C4-2B (cell line): ENCODE data around the gene CCDC51.
A peak's percentile ranks its signal among the peaks of the same experiment; 100 is the strongest.

Experiments
- H3K27ac ChIP-seq: fragments of 450-650 bp; 2 replicates; pipeline ENCODE4 v1.5.1; 2017
- ZFX ChIP-seq: fragments of 450-650 bp; IDR thresholded peaks from 2 replicates; pipeline ENCODE4 v1.6.1; 2017
- TF ChIP-seq, protein P1 (sequence below): fragments of 450-650 bp; conservative IDR thresholded peaks from 2 replicates; pipeline ENCODE4 v1.5.1; 2017; ENCODE audit warnings: mild to moderate bottlenecking

CCDC51 gene

DNA sequence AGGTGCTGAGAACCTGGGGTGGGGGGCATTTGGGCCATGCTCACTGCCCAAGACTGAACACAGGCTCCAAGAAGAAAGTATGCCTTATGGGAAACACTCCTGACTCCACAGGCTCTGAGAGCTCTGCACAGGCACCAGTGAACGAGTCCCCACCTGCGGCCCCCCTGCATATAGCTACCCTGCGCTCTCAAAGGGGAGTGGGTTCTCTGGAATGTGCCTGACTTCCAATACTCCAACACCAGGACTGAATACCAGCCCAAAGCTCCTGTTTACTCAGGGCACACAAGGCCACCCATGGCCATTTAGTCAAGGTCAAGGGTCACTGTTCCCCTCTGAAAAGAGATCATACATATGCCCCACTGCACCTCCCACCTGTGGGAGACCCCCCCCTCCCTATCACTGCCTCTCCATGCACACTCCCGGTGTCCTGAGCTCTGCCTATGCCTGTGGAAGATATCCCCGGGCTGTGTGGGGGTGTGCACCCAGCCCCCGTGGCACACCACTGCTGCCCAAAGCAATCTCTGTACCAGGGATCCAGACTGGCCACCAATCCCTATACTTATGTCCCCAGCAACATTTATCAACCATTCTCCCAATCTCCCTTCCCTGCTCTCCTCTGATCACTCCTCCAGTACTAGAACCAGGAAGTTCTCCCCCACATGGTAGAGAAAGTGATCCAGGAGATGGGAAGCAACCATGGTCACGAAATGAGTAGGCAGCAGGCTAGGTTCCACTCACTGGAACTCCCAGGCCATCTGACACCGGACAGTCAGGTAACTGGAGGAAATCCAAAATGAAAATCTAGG, 8.5 kb downstream of the CCDC51 start:
- peak overlapping the region; percentile 88; the same call in 1 of the 2 replicates for H3K27ac ChIP-seq
- no peak for TF ChIP-seq ZFX
- TF ChIP-seq, protein P1, sequence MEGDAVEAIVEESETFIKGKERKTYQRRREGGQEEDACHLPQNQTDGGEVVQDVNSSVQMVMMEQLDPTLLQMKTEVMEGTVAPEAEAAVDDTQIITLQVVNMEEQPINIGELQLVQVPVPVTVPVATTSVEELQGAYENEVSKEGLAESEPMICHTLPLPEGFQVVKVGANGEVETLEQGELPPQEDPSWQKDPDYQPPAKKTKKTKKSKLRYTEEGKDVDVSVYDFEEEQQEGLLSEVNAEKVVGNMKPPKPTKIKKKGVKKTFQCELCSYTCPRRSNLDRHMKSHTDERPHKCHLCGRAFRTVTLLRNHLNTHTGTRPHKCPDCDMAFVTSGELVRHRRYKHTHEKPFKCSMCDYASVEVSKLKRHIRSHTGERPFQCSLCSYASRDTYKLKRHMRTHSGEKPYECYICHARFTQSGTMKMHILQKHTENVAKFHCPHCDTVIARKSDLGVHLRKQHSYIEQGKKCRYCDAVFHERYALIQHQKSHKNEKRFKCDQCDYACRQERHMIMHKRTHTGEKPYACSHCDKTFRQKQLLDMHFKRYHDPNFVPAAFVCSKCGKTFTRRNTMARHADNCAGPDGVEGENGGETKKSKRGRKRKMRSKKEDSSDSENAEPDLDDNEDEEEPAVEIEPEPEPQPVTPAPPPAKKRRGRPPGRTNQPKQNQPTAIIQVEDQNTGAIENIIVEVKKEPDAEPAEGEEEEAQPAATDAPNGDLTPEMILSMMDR = no peak

DNA sequence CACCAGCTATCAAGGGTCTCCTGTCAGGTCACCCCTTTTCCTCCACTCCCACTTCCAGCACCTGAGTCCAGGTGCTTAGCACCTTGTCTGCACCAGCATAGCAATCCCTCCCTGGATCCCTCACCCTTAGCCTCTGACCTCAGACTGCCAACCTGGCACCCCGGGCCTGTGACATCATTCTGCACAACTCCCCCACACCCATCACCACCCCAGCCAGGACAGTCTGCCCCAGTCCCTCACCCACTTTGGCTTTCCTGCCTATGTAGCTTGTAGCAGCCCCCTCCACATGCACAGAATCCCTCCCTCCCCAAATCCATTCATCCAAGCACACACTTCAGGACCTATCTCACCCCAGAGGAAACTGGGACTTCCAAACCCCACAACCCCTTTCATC, 9.2 kb downstream of the CCDC51 start:
- TF ChIP-seq ZFX = no peak
- H3K27ac ChIP-seq = peak overlapping the region; percentile 88

DNA sequence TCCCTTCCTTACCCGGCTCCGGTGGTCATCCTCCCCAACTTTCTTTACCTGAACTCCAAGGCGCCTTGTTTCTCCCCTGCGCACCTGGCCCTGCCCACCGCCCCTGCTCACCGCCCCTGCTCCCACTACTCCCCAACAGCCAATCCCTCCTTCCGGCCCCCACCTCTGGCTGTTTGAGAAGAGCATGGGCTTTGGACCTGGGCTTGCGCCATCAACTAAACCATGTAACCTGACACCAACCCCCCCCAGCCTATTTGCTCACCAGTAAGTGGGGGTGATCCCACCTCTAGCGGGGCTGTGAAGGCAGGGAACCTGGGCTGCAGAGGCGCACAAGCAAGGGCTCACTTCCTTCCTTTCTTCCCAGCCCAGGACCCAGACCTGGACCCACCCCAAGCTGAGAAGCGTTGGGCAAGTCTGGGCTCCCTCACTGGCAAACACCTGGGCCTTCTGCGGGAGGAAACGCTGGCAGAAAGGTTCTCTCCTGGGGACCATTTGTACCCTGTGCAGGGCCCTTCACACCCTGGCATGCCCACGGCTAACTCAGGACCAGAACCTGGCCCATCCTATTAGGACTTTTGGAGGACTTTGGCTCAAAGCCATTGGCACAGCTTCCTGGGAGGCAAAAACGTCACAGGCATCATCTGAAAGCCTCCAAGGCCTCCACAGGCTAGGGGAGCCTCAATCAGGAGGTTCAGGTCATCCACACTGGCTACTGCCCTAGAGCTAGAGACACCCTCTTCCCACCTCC, 9.8 kb downstream of the CCDC51 start, which contains the start of gene PLXNB1:
Gene PLXNB1 (minus strand): TSS at position 127 of the 748 bp plus-strand sequence. CDS start 5,475 bp downstream, outside the sequence.
- TF ChIP-seq ZFX = no peak
- TF ChIP-seq, protein P1 = no peak
- H3K27ac ChIP-seq = peak within 1 kb of the TSS; percentile 88

DNA sequence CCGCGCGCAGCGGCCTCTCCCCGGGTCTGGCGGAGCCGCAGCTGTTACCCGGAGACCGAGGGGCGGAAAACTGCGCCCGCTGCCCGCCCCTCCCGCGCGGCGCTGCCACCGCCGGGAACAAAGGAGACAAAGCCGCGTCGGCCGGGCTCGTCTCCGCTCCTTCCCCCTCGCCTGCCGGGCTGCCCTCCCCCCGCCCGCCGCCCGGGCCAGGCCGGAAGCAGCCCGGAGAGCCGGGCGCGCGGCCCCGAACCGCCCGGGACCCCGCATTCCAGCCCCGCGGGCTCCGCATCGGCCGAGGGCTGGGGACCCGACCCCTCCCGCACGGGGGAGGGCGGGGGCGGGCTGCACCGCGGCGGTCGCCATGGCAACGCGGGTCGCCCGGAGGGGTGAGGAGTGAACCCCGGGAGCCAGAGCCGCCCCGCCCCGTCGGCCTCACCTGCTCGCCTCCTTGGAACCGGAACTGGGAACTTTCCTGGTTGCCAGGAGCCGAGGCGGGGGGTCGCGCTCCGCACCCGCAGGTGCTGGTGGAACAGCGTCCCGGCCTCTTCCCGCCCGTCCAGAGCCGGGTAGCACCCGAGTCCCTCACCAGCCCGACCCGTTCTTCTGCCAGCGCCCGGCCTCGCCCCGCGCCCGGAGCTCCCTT, 10.5 kb downstream of the CCDC51 start:
- H3K27ac ChIP-seq = peak overlapping the region; percentile 88
- TF ChIP-seq ZFX = peak; percentile 78; the same call in 1 of the 2 replicates
- TF ChIP-seq, protein P1 = no peak

DNA sequence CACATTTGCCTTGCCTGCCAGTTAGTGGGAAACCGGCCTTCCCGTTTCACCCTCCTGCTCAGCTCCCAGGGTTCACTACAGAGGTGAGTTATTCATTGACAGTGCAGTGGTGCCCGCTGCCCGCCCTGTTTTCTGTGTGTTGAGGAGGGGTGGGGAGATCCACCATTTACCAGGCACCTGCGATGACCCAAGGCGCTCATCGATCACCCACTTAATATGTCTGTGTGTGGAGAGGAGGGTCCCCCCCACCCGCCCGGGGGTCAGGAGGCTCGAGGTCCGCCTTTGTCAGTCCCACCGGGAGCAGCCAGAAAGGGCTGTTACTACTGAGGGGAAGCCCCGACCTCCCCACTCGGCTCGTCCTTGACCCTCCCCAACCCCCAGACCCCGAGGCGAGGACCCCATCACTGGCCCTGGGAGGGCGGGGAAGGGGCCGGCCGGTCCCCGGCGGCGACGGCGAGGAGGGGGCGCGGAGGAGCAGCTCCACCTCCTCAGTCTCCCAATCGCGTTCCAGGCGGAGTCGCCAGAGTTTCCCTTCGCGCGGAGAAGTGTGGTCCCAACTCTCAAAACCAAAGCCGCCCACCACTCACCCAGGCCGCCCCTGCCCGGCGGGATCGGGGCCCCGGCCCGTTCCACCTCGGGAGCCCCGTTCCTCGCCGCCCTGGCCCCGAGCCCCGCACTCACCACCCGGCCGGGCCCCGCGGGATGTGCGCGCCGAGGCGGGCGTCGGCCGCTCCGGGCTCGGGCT, 11.2 kb downstream of the CCDC51 start:
- TF ChIP-seq ZFX = no peak
- TF ChIP-seq, protein P1 = no peak
- peak overlapping the region; percentile 88 for H3K27ac ChIP-seq

DNA sequence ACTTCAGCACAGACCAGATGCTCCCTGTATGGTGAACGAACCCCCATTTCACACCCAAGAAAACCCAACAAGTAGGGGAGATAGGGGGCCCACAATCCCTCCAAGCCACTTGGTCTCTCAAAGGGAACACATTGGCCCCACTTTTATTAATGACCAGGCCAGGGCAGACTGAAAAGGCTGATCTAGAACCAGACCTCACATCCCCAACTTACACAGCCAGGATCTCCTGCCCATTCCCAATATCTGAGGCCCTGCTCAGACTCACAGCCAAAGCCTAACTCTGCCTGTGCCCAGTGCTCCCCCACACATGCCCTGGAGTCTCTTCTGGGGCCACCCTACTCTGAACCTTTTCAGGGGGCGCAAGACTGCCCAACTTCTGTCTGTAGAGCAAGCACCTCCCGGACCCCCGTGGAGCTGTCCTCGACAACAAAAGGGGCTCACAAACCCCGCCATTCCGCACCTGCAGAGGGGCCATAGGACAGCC, 11.8 kb downstream of the CCDC51 start:
- TF ChIP-seq, protein P1 = no peak
- H3K27ac ChIP-seq = peak overlapping the region; percentile 88

DNA sequence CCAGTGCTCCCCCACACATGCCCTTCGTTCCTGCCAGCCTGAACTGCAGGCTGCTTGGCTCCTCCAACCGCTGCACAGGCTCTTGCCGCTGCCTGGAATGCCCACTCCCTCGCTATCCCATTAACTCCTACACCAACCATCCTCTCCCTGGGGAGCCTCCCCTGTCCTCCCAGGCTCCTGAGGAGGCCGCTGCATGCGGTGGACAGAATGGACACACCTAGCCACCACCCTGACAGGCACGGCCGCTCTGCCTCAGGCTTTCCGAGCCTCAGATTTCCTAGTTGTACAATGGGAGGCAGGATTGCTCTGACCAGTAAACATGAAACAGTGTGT, 12.3 kb downstream of the CCDC51 start:
- no peak overlapping the region for H3K27ac ChIP-seq
- TF ChIP-seq ZFX = no peak
- TF ChIP-seq, protein P1 = no peak
